Activated naive CD4-positive, alpha-beta T cell treated with anti-CD3 and anti-CD28 coated beads, Interleukin-2, amount 50 U/mL, for 16 hours (primary cell): ENCODE measurements around the gene GYPC.
"Not testable (repeated sequence)": the region's sequence is repeated elsewhere in the genome, so short reads cannot be mapped to it uniquely, and the experiment has no call there.

ENCODE experiments used
- DNase-seq: peaks from one replicate; pipeline ENCODE4 v3.0.0-alpha.2; 2020

Gene GYPC

GRCh38 chr2:126700677-126701076 lies 44.7 kb downstream of the GYPC start:
- DNase-seq, result no peak

- DNase-seq, result no peak
Observed at GRCh38 chr2:126703311-126703710, 47.4 kb downstream of the GYPC start.

GRCh38 chr2:126704434-126705160 lies 48.6 kb downstream of the GYPC start:
- DNase-seq, result no peak

DNA sequence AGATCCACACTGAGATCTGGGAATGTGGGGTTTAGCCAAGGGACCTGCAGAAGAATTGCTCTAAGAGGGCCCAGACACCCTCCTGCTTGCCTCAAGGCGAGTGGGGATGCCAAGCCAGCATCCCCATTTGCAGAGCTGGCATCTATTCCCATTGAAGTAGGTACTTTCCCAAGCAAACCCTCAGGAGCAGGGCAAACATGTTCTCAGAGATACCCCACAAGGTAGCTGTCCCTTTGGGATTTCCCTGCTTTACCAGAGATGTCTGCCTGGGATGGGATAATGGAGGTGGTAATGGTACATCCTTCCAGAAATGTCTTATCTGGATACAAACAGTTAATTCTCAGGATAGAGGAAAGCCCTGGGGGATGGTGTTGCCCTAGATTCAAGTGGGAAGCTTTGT lies 51.2 kb downstream of the GYPC start:
- no peak for DNase-seq

DNA sequence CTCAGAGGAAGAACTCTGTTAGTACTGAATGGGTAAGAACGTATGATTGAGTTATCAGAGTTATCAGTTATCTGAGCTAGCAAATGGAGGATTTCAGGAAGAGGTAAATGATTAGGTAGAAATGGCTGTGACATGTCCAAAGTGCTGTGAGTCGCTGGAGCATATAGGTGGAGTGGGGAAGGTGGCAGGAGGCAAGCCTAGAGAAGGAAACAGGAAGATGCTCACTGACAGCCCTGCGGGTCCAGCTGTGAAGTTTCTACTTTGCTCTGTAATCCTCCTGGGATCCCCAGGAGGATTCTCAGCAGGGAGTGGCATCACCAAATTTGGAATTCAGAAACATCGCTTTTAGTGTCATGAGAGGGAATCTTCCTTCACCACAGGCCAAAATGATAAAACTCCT lies 52.0 kb downstream of the GYPC start:
- DNase-seq, result no peak

DNA sequence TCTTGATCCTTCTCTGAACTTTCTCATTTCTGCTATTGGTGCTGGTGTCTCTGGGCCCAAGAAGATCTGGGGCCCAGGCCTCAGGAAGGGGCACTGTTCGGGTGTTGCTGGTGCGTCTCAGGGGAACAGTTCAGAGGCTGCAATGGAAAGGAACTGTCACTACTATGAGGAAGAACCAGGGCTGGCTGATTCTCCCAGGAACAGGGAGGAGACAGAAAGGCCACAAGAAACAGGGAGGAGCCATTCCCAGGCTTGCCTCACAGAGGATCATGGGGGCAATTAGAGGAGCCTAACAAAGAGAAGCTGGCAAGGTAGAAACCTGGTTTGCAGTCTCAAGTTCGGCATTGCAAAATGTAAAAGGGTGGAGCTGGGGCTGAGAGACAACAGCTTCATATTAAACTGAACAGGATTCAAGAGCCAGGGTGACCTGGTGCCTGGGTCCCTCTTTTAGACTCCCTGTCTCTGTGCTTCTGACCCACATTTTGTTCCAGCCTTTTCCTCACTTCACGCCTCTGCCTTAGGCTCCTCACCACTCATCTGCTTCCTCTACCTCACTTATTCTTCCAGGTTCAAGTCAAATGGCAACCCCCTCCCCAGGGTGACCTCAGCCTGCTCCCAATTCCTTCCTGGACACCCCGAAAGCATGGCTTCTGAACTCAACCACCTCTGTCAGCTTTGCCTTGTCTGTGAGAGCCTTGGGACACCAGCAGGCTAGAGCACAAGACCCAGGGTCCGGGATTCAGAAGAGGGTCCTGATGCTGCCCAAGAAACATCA lies 58.4 kb downstream of the GYPC start:
- DNase-seq, result no peak

DNA sequence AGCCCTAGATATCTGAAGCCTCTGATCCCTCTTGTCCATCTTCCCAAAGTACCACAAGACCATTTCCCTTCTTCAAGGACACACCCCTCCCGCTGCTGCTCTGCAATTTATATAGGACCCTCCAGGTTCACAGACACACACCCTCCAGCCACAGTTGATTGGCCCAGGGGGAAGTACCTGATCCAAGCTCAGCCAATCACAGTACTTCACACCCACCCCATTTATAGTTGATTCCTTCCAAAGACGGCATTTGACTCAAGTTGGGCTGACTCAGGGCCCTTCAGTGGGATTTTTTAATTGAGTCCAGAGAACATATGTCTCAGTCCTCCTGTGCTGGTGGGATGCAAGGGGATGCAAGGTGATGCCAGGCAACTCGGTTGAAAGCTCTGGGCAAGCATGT lies 59.2 kb downstream of the GYPC start:
- DNase-seq, result no peak

- DNase-seq, result no peak
Observed at GRCh38 chr2:126715576-126716406, 59.8 kb downstream of the GYPC start.

GRCh38 chr2:126717277-126717676 lies 61.3 kb downstream of the GYPC start:
- DNase-seq, result not testable (repeated sequence)

DNA sequence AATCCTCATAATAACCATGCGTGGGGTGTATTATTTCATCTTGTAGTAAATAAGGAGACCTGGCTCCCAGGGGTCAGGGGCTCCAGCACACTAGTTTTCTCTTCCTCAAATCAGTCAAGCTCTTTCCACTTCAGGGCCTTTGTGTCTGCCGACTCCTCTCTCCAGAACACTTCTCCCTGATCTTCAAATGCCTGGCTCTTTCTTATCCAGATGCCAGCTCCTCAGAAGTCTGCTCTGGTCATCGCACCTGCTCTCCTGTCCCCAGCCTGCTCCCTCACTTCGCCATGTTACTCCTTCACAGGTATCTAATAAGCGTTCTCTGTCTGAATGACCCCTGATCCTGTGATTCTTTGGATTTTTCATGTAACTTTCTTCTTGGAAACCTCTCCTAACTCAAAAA lies 62.0 kb downstream of the GYPC start:
- DNase-seq, result no peak

GRCh38 chr2:126719191-126719832 lies 63.4 kb downstream of the GYPC start:
- no peak for DNase-seq

DNA sequence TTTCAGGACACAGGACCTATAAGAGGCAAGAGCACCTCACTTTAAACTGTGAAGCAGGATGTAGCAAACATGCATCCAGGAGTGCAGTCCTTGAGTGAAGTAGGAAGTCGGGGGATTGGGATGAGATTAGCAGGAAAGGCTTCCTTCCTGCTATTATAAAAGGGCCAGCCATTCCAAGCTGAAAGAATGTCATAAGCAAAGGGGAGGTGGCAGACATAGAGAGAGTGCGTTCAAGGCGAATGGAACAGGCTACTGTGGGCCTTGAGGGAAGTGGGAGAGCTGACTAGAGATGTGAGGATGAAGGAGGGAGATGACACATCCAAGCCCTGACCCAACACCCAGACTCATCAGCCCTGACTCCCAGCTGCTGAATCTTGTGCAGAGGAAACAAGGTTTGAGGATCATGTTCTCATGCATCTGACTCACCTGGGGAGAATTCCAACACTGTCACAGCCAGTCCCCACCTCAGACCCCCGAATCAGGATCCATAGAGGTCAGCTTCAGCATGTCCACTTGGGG lies 63.9 kb downstream of the GYPC start:
- DNase-seq, result no peak

DNA sequence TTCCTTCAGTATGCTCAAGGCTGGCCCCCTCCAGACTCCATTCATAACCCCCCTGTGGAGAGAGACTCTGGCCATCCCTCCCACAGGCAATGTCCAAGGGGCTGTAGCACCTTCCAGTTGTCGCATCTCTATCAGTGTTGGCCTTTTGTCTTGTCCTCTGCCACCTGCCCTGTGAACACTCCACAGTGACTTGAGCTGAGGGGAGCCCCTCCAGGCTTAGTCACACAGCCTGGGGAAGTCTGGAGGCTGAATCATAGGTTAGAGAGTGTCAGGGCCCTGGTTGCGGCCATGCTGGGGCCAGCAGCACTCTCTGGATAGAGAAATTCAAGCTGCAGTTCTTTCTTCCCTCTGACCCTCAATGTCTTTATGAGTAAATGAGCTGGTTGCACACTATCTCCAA lies 64.7 kb downstream of the GYPC start:
- DNase-seq, result no peak

- DNase-seq, result no peak
Observed at GRCh38 chr2:126722081-126722480, 66.1 kb downstream of the GYPC start.

DNA sequence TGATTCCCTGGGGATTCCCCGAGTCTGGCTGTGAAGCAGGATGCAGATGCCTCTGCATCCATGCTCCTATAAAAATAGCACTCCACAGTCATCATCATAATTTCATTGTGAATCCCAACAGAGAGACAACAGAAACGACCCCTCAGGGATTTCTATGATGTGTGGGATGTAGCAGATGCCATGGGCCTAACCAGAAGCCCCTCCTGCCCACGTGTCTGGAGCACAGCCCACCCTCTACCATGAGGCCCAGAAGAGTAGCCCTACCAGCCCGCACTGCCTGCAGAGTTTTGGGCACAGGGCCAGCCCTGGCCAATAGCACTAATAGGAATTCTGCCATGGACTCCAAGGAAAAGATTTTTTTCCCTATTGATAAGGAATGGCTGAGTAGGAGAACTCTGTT lies 66.6 kb downstream of the GYPC start:
- no peak for DNase-seq

DNA sequence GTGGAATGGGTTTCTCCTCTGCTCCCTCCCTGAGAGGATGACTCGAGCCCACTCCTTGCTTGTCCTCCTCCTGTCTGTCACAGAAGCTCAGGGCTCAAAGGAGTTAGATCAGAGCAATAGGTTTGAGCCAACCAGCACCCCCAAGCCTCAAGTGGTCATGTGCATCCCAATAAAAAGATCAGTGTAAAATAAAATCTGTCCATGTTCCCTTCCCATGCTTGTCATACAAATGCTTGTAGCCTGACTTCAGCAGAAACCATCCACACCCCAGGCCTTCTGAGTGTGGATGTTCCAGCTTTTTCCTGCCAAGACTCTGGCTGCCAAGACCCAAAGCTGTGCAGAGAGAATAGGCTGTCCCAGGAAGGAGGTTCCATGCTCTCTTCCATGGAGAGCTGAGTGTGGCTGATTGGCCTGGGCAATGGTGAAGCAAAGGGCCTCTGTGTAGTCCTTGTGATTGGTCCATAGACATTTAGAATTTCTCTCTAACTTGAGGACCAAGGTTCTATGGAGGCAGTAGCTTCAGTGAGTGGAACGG lies 67.4 kb downstream of the GYPC start:
- no peak for DNase-seq

DNA sequence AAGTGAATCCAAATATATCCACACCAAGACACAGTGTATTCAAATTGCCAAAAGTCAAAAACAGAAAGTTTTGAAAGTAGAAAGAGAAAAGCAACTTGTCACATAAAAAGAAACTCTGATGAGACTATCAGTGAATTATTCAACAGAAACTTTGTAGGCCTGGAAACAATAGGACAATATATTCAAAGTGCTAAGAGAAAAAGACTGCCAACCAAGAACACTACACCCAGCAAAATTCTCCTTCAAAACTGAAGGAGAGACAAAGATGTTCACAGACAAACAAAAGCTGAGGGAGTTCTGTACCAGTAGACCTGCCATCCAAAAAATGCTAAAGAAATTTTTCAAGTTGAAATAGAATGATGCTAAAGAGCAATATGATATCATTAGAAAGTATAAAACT lies 69.6 kb downstream of the GYPC start:
- no peak for DNase-seq

DNA sequence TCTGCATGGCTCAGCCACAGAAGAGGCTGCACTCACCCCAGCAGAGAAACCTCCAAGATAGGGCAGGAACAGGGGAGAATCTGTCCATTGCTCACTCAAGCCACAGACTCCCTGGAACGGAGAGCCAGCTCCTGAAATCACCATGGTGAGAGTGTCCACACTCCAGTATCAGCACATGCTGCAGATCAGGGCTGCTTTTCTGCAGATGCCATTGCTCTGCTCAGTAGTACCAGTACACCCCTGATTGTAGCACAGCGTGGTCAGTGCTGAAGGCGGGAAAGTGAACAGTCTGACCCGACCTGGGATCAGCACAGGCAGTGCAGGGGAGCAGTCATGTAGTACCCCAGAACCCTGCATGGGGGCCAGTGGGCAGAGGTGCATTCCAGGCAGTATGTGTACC lies 73.9 kb downstream of the GYPC start:
- no peak for DNase-seq

GRCh38 chr2:126730655-126731054 lies 74.7 kb downstream of the GYPC start:
- no peak for DNase-seq

DNA sequence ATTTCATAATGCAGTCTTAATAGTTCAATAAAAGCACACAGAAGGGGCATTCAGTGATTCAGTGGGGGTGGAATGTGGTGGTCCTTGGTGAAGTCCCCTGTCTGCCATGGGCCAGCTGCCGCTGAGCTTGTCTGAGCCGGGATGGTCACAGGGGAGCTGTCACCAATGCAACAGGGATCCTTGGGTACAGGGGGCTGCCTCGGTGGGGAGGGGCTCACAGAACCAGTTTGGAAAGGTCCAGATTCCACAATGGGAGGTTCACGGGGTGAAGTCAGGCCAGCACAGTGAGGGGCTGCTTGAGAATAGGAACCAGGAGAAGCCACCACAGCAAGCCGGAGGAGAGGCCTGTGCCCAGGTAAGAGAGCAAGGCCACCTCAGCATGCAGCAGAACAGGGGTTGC lies 75.4 kb downstream of the GYPC start:
- DNase-seq, result no peak

DNA sequence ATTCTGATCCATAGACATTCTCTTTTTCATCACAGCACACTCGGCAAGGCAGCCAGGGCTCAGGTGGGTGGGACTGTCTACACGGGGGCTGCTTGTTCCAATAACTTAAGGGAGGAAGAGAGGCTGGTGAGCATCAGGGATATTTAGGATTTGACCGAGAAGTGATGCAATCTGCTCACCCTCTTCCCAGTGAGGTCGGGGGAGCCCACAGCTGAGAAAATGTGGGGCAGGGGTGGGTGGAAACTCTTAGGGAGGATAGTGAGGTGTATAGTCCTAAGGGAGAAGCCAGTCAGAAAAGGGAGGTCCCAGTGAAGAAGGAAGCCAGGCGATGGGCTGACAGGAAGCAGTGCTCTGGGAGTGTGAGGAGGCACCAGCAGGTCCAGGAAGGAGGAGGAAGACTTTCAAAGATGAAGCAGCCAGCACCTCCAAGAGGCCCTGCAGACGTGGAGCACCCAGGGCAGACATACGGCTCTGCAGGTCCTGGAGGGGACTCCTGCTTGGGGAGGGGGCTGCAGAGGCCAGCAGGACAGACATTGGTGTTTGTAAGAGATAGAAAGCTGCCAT lies 76.8 kb downstream of the GYPC start:
- no peak for DNase-seq

GRCh38 chr2:126733795-126734194 lies 77.8 kb downstream of the GYPC start:
- DNase-seq, result no peak
